Fibroblast of lung (primary cell): ENCODE data around the gene SLC7A6OS. TPM values are rescaled to one million over a fixed set of nuclear protein-coding genes. Genes with fewer than 3 reads are reported as not detected.
A peak's percentile ranks its signal among the peaks of the same experiment; 100 is the strongest.

ENCODE experiments used
- DNase-seq, 2 donors: peaks; one replicate each; pipeline versions ENCODE4 v3.0.0 to v3.0.0-alpha.2; 2010; ENCODE audit warnings: low read depth in 2 of 2
- H2AFZ ChIP-seq: 2 replicates; pipeline ENCODE4 v1.5.1; 2012; ENCODE audit warnings: low read length, control low read depth, inconsistent platforms
- H3K27ac ChIP-seq: 2 replicates; pipeline ENCODE4 v1.5.1; 2011; ENCODE audit warnings: low read length, control low read depth; ENCODE audit not compliant: insufficient read depth
- H3K27me3 ChIP-seq: 2 replicates; pipeline ENCODE4 v1.5.1; 2011; ENCODE audit warnings: mild to moderate bottlenecking, low read length; ENCODE audit not compliant: control insufficient read depth, insufficient read depth
- H3K36me3 ChIP-seq: 2 replicates; pipeline ENCODE4 v1.5.1; 2011; ENCODE audit warnings: low read length; ENCODE audit not compliant: control insufficient read depth, insufficient read depth
- H3K4me1 ChIP-seq: 2 replicates; pipeline ENCODE4 v1.5.1; 2011; ENCODE audit warnings: low read length; ENCODE audit not compliant: control insufficient read depth, insufficient read depth; ENCODE audit errors: extremely low read depth
- H3K4me2 ChIP-seq: 2 replicates; pipeline ENCODE4 v1.5.1; 2011; ENCODE audit warnings: low read length, control low read depth; ENCODE audit not compliant: insufficient read depth; ENCODE audit errors: extremely low read depth
- H3K4me3 ChIP-seq, 4 experiments: fragments of 200-600 bp in 1 of 4; sonication (generic) in 1 of 4; replicated peaks in 1 of 4; 2 replicates each; pipeline ENCODE4 v1.5.1; 2011 to 2016; ENCODE audit warnings: low read length in 4 of 4, low read depth in 3 of 4, mild to moderate bottlenecking in 3 of 4, control low read depth in 2 of 4, inconsistent platforms in 1 of 4, mixed read lengths in 1 of 4; ENCODE audit not compliant: insufficient read depth in 1 of 4; ENCODE audit errors: control extremely low read depth in 1 of 4
- H3K79me2 ChIP-seq: 2 replicates; pipeline ENCODE4 v1.5.1; 2012; ENCODE audit warnings: mild to moderate bottlenecking, low read length, inconsistent platforms; ENCODE audit not compliant: control insufficient read depth, insufficient read depth
- H3K9ac ChIP-seq: 2 replicates; pipeline ENCODE4 v1.5.1; 2011; ENCODE audit warnings: mild to moderate bottlenecking, low read length, control low read depth; ENCODE audit not compliant: insufficient read depth
- H3K9me3 ChIP-seq: 2 replicates; pipeline ENCODE4 v1.5.1; 2012; ENCODE audit warnings: low read depth, low read length; ENCODE audit not compliant: control insufficient read depth, insufficient read depth
- H4K20me1 ChIP-seq: 2 replicates; pipeline ENCODE4 v1.5.1; 2011; ENCODE audit warnings: low read length; ENCODE audit not compliant: control insufficient read depth, insufficient read depth; ENCODE audit errors: extremely low read depth
- EZH2 ChIP-seq: IDR thresholded peaks from 2 replicates; pipeline ENCODE4 v1.5.1; 2012; ENCODE audit warnings: low read length, control low read depth, mild to moderate bottlenecking; ENCODE audit errors: missing control alignments
- polyA plus RNA-seq, 2 donors: library from polyadenylated mRNA; depleted of rRNA in 1 of 2; stranded (reverse) in 1 of 2; unstranded in 1 of 2; fragments of >200 nt; gene quantifications; 2 replicates each; pipeline ENCODE4 v1.2.1, GENCODE V29; 2011 to 2012; ENCODE audit warnings: missing spikeins in 1 of 2
- total RNA-seq: library from RNA; depleted of rRNA; stranded (reverse); fragments of >200 nt; gene quantifications from 2 replicates; pipeline ENCODE4 v1.2.1, GENCODE V29; 2014
- TF ChIP-seq, protein P1 (sequence below), 2 donors: IDR thresholded peaks in 1 of 2; conservative IDR thresholded peaks in 1 of 2; 1 replicate in 1 of 2; 2 replicates in 1 of 2; pipeline ENCODE4 v1.5.1; 2011 to 2012; ENCODE audit warnings: low read length in 2 of 2, control low read depth in 1 of 2, inconsistent platforms in 1 of 2, low read depth in 1 of 2, mild to moderate bottlenecking in 1 of 2

SLC7A6OS gene
- total and polyA plus RNA-seq, 2 donors (not counting 1 experiment from before 2014, with no cell fraction given): 8.7 to 19.5 TPM

DNA sequence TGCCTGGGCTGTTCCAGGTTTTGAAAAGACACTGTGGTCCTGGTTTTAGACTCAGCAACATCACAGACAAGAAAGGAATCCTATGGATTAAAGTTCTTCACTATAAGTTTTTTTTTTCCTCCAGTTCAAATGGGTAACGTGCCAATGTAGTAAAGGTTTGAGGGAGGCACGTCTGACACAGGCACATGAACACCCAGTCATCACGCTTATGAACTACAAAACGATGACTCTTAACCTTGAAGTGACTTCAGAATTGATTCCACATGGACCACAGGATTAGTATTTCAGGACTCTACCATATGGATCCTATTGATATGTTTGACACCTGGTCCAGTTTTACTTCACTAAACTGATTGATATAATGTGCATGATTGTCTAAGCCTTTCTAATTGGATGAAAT, 2.4 kb upstream of the SLC7A6OS start:
- Histone ChIP-seq H3K9me3 (no peaks in the 10 kb centered on the region), H3K9ac (no peak overlapping the region), H3K4me1 (peaks cover 5% of the 10 kb centered on the region), H2AFZ (no peak overlapping the region), H4K20me1 (no peaks in the 10 kb centered on the region), H3K79me2 (peaks cover 37% of the 10 kb centered on the region), H3K4me2 (no peak overlapping the region), H3K36me3 (peaks cover 5% of the 10 kb centered on the region), H3K4me3 (no peak overlapping the region), H3K27ac (no peak overlapping the region), H3K27me3 (no peaks in the 10 kb centered on the region)
- TF ChIP-seq EZH2: no peak
- TF ChIP-seq, protein P1, sequence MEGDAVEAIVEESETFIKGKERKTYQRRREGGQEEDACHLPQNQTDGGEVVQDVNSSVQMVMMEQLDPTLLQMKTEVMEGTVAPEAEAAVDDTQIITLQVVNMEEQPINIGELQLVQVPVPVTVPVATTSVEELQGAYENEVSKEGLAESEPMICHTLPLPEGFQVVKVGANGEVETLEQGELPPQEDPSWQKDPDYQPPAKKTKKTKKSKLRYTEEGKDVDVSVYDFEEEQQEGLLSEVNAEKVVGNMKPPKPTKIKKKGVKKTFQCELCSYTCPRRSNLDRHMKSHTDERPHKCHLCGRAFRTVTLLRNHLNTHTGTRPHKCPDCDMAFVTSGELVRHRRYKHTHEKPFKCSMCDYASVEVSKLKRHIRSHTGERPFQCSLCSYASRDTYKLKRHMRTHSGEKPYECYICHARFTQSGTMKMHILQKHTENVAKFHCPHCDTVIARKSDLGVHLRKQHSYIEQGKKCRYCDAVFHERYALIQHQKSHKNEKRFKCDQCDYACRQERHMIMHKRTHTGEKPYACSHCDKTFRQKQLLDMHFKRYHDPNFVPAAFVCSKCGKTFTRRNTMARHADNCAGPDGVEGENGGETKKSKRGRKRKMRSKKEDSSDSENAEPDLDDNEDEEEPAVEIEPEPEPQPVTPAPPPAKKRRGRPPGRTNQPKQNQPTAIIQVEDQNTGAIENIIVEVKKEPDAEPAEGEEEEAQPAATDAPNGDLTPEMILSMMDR (conservative IDR thresholded peaks at IDR 0.05 in 1 of 2, IDR thresholded peaks at IDR 0.05 in 1 of 2; ENCODE audit: low read depth in 1 of 2, low read length in 2 of 2): no peak
- DNase-seq: no peak

DNA sequence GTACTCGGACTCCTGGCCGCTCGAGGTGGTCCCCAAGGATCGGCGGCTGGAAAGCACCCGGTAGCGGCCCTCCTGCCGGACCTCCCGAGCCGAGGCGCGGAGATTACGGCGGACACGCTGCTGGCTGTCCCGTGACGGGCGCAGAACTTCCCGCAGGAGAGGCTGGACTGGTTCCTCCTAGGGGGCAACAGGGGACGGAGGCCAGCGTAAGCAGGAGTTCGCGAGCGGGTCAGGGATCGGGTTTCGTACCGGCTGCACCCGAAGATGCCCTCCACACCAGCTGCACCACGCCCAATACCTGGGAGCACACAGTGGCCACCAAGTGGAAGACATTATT, 341 bp downstream of the SLC7A6OS start:
- no peak for TF ChIP-seq EZH2
- TF ChIP-seq, protein P1 (conservative IDR thresholded peaks at IDR 0.05 in 1 of 2, IDR thresholded peaks at IDR 0.05 in 1 of 2; ENCODE audit: low read depth in 1 of 2, low read length in 2 of 2): no peak
- Histone ChIP-seq H3K4me3 (peak overlapping the region; percentile 86 to 97 (median 90)), H3K27me3 (no peaks in the 10 kb centered on the region), H3K9ac (peak overlapping the region; percentile 82), H3K4me1 (peaks cover 5% of the 10 kb centered on the region), H3K27ac (peak overlapping the region; percentile 87), H3K36me3 (no peaks in the 10 kb centered on the region), H3K79me2 (peaks cover 41% of the 10 kb centered on the region), H3K9me3 (no peaks in the 10 kb centered on the region), H4K20me1 (no peaks in the 10 kb centered on the region), H3K4me2 (peak overlapping the region; percentile 99), H2AFZ (peak overlapping the region; percentile 98)
- no peak for DNase-seq

DNA sequence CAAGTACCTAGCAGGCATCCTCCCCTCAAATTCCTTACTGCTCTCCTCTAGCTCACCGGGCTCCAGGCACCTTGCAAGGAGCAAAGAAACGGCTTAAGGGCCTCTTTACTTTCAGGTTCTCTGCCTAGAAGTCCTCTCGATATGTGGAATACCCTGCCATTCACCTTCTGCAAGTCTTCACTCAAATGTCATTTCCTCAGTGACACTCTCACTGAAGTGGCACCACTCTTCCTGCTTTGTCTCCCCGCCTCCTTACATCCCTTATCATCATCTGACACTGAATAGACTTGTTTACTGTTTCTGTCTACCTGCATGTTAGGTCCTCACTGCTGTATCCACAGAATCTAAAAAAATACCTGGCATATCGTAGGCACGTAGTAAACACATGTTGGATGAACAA, 947 bp downstream of the SLC7A6OS start:
- TF ChIP-seq EZH2: no peak
- TF ChIP-seq, protein P1 (conservative IDR thresholded peaks at IDR 0.05 in 1 of 2, IDR thresholded peaks at IDR 0.05 in 1 of 2; ENCODE audit: low read depth in 1 of 2, low read length in 2 of 2): no peak
- no peaks in the 10 kb centered on the region for H3K36me3 ChIP-seq
- peak overlapping the region; percentile 87 for H3K27ac ChIP-seq
- H3K79me2 ChIP-seq: peaks cover 41% of the 10 kb centered on the region
- no peaks in the 10 kb centered on the region for H4K20me1 ChIP-seq
- no peaks in the 10 kb centered on the region for H3K9me3 ChIP-seq
- peak overlapping the region; percentile 82 for H3K9ac ChIP-seq
- H3K27me3 ChIP-seq: no peaks in the 10 kb centered on the region
- H3K4me2 ChIP-seq: peak overlapping the region; percentile 99
- H3K4me1 ChIP-seq: peaks cover 5% of the 10 kb centered on the region
- H3K4me3 ChIP-seq: peak overlapping the region; percentile 86 to 97 (median 90)
- DNase-seq: no peak
- no peak overlapping the region for H2AFZ ChIP-seq
